Peyer's patch (tissue), 4 donors: ENCODE measurements around the gene CACUL1. TPM values are rescaled to one million over a fixed set of nuclear protein-coding genes. Genes with fewer than 3 reads are reported as not detected.
A peak's percentile ranks its signal among the peaks of the same experiment; 100 is the strongest.
"Not testable (repeated sequence)": the region's sequence is repeated elsewhere in the genome, so short reads cannot be mapped to it uniquely, and the experiment has no call there.

Experiments
- DNase-seq, 3 donors: peaks; one replicate each; pipeline ENCODE4 v3.0.0-alpha.2; 2017 to 2019
- H3K27ac ChIP-seq, 4 donors: fragments of 200-600 bp; sonication (generic); one replicate each; pipeline ENCODE4 v1.5.1; 2016 to 2019
- H3K27me3 ChIP-seq, 2 donors: fragments of 200-600 bp; sonication (generic); one replicate each; pipeline ENCODE4 v1.5.1; 2019
- H3K36me3 ChIP-seq, 3 donors: fragments of 200-600 bp; sonication (generic); one replicate each; pipeline ENCODE4 v1.5.1; 2016 to 2019
- H3K4me1 ChIP-seq, 4 donors: fragments of 200-600 bp; sonication (generic); one replicate each; pipeline ENCODE4 v1.5.1; 2016 to 2019
- H3K4me3 ChIP-seq, 4 donors: fragments of 200-600 bp; sonication (generic); 1 replicate in 3 of 4; 2 replicates in 1 of 4; pipeline ENCODE4 v1.5.1; 2016 to 2019; ENCODE audit warnings: mild to moderate bottlenecking in 1 of 4
- H3K9me3 ChIP-seq, 4 donors: fragments of 200-600 bp; sonication (generic); one replicate each; pipeline ENCODE4 v1.5.1; 2016 to 2019; ENCODE audit warnings: mild to moderate bottlenecking in 1 of 4
- POLR2A ChIP-seq, 2 donors: fragments of 450-650 bp; IDR thresholded peaks; one replicate each; pipeline ENCODE4 v1.5.1; 2017; ENCODE audit warnings: antibody characterized with exemption in 2 of 2, mild to moderate bottlenecking in 2 of 2, moderate library complexity in 2 of 2
- total RNA-seq, 4 donors: library from RNA; depleted of rRNA; stranded (reverse); fragments of >200 nt; gene quantifications; one replicate each; pipeline ENCODE4 v1.1.0, GENCODE V29; 2016
- TF ChIP-seq, protein P1 (sequence below), 6 experiments: fragments of 450-650 bp in 4 of 6; fragments of 200-600 bp in 2 of 6; sonication (generic) in 1 of 6; IDR thresholded peaks; one replicate each; pipeline ENCODE4 v1.5.1; 2017 to 2019; ENCODE audit warnings: antibody characterized with exemption in 6 of 6, mild to moderate bottlenecking in 3 of 6, moderate library complexity in 1 of 6

CACUL1 gene
- total RNA-seq, 4 donors from 2014 or later, result 20.6 to 42.6 (median 33.1) TPM

DNA sequence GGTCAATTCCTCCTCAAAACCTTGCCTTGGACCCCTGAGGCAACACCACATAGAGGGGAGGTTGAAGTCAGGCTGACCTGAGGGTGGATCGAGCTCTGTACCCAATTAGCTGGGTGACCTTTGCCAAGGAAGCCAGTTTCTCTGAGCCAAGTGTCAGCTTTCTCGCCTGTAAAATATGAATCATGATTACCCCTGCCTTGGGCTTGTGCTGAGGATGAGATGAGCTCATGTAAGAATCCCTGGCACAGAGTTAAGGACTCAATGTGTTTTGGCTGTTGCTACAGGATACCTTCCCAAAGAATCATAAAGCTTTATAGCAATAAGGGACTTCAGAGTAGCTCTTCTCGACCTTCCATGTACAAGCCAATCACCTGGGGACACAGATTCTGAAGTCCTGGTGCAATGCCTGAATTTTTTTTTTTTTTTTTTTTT, 43.5 kb upstream of the CACUL1 start:
- no peak for TF ChIP-seq POLR2A (IDR thresholded peaks at IDR 0.05)
- TF ChIP-seq, protein P1, sequence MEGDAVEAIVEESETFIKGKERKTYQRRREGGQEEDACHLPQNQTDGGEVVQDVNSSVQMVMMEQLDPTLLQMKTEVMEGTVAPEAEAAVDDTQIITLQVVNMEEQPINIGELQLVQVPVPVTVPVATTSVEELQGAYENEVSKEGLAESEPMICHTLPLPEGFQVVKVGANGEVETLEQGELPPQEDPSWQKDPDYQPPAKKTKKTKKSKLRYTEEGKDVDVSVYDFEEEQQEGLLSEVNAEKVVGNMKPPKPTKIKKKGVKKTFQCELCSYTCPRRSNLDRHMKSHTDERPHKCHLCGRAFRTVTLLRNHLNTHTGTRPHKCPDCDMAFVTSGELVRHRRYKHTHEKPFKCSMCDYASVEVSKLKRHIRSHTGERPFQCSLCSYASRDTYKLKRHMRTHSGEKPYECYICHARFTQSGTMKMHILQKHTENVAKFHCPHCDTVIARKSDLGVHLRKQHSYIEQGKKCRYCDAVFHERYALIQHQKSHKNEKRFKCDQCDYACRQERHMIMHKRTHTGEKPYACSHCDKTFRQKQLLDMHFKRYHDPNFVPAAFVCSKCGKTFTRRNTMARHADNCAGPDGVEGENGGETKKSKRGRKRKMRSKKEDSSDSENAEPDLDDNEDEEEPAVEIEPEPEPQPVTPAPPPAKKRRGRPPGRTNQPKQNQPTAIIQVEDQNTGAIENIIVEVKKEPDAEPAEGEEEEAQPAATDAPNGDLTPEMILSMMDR (IDR thresholded peaks at IDR 0.05), result no peak
- peak in 2 of 3 donors; percentile 51 to 52 for DNase-seq
- Histone ChIP-seq H3K9me3 (no peaks in the 10 kb centered on the region), H3K27ac (no peak overlapping the region), H3K36me3 (no peaks in the 10 kb centered on the region), H3K27me3 (no peaks in the 10 kb centered on the region), H3K4me3 (no peak overlapping the region), H3K4me1 (no peaks in the 10 kb centered on the region)

DNA sequence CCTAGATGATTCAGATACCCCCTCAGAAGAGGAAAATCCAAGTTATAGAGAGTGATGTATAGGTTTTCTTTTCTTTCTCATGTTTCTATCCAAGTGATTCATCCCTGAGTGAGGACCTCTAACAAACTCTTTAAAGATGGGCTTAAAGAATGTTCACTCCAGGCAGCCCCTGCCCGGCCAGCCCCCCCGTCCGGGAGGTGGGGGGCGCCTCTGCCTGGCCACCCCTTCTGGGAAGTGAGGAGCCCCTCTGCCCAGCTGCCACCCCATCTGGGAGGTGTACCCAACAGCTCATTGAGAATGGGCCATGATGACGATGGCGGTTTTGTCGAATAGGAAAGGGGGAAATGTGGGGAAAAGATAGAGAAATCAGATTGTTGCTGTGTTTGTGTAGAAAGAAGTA, 40.2 kb upstream of the CACUL1 start:
- not testable (repeated sequence) for H3K9me3 ChIP-seq, DNase-seq, H3K36me3 ChIP-seq, H3K27ac ChIP-seq, H3K4me1 ChIP-seq, H3K27me3 ChIP-seq, H3K4me3 ChIP-seq

DNA sequence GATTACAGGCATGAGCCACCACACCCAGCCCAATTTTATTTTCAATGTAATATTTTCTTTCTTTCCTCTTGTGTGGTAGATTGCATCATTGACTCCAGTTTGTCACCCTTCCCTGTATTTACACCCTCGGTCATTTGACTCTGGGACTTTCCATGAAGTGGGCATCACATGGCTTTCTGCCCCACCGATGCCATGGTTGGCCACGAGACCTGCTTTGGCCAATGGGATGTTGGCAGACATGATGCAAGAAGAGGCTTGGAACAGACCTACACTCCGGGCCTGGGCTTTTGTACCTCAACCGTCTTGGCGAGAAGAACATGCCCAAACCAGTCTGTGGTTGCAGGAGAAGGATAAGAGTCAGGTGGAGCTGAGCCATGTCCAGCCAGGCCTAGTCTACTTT, 38.8 kb upstream of the CACUL1 start:
- TF ChIP-seq, protein P1 (IDR thresholded peaks at IDR 0.05), result no peak
- TF ChIP-seq POLR2A (IDR thresholded peaks at IDR 0.05), result no peak

DNA sequence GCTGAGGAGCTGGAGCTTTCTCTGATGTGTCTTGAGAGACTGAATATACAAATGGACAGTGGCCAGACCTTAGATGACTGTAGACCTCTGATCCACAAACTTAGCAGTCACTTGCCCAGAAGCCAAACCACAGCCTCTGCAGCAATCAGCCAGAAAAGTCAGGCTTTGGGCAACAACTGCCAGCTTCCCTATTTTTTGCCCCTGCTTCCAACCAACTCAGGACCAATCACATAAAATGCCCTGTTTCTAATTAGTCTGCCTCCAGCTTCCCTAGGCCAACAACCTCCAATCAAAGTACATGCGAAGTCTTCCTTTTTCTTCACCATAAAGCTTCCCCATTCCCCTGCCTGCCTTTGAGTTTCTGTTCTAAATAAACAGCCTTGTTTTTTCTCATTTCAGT, 37.8 kb upstream of the CACUL1 start:
- H3K27me3 ChIP-seq, result no peaks in the 10 kb centered on the region
- no peak overlapping the region for H3K4me3 ChIP-seq
- H3K36me3 ChIP-seq, result no peaks in the 10 kb centered on the region
- no peak for TF ChIP-seq POLR2A (IDR thresholded peaks at IDR 0.05)
- TF ChIP-seq, protein P1 (IDR thresholded peaks at IDR 0.05), result no peak
- peak overlapping the region in 1 of 4 donors; percentile 30 for H3K27ac ChIP-seq
- no peaks in the 10 kb centered on the region for H3K4me1 ChIP-seq
- no peak for DNase-seq
- no peaks in the 10 kb centered on the region for H3K9me3 ChIP-seq

More for the DNA sequence above, 38.8 kb upstream of the CACUL1 start:
- no peaks in the 10 kb centered on the region for H3K36me3 ChIP-seq
- no peaks in the 10 kb centered on the region for H3K4me1 ChIP-seq
- H3K27ac ChIP-seq, result no peak overlapping the region
- DNase-seq, result no peak
- no peak overlapping the region for H3K4me3 ChIP-seq
- no peaks in the 10 kb centered on the region for H3K9me3 ChIP-seq
- H3K27me3 ChIP-seq, result no peaks in the 10 kb centered on the region

DNA sequence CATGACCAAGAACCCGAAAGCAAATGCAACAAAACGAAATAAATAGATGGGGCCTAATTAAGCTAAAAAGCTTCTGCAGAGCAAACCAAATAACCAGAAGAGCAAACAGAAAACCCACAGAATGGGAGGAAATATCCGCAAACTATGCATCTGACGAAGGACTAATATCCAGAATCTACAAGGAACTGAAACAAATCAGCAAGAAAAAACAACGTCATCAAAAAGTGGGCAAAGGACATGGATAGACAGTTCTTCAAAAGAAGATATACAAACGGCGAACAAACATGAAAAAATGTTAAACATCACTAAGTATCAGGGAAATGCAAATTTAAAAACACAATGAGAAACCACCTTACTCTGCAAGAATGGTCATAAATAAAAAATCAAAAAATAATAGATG, 35.3 kb upstream of the CACUL1 start:
- no peaks in the 10 kb centered on the region for H3K9me3 ChIP-seq
- H3K27ac ChIP-seq, result no peak overlapping the region
- H3K4me3 ChIP-seq, result no peak overlapping the region
- DNase-seq, result no peak
- no peaks in the 10 kb centered on the region for H3K27me3 ChIP-seq
- H3K36me3 ChIP-seq, result no peaks in the 10 kb centered on the region
- TF ChIP-seq POLR2A (IDR thresholded peaks at IDR 0.05), result no peak
- TF ChIP-seq, protein P1 (IDR thresholded peaks at IDR 0.05), result no peak
- H3K4me1 ChIP-seq, result no peaks in the 10 kb centered on the region

DNA sequence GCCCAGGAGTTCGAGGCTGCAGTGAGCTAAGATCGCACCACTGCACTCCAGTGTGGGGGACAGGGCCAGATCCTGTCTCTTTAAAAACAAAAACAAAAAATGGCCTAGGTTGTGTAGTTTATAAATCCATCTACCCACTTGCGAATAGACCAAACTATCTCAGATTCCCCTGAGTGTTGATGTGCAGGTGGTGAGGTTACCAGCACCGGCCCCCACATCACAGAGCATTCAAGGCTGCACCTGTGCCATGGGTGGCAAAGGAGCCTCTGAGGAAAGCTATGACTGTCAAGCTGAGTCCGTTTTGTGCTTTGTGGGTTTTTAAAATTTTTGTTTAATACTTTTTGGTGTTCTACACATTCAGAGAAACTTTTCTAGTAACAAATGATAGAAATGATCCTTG, 30.8 kb upstream of the CACUL1 start:
- Histone ChIP-seq H3K4me3 (no peak overlapping the region), H3K27me3 (no peaks in the 10 kb centered on the region), H3K4me1 (no peaks in the 10 kb centered on the region), H3K27ac (no peak overlapping the region), H3K9me3 (no peaks in the 10 kb centered on the region), H3K36me3 (no peaks in the 10 kb centered on the region)
- no peak for DNase-seq
- TF ChIP-seq, protein P1 (IDR thresholded peaks at IDR 0.05), result no peak
- TF ChIP-seq POLR2A (IDR thresholded peaks at IDR 0.05), result no peak
